Iris pigment epithelial cell (primary cell): ENCODE measurements around the gene FTH1.

Experiments used
- DNase-seq: peaks from one replicate; pipeline ENCODE4 v3.0.0-alpha.2; 2011; ENCODE audit warnings: low read depth

Gene FTH1

DNA sequence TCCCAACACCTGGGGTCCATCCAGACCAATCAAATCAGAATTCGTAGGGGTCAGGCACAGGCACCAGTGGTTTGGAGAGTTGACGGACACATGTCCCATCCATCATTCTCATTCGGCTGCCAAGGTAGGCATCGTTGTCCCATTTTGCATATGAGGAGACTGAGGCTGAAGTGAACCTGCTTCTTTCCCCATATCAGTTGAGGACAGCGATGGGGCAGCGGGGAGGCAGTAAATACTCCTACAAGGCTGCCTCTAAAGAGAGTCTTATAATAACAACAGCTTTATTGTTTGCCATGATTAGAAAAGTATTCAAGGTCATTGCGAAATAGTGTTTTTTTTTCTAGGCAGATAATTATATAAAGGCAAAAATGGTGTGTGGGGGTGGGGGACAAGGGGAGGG is 18.9 kb downstream of the FTH1 start:
- DNase-seq, result no peak

GRCh38 chr11:61947486-61948210 is 19.8 kb downstream of the FTH1 start:
- DNase-seq, result peak; percentile 88

- DNase-seq, result no peak
Measured at GRCh38 chr11:61946894-61947293, 20.5 kb downstream of the FTH1 start.

DNA sequence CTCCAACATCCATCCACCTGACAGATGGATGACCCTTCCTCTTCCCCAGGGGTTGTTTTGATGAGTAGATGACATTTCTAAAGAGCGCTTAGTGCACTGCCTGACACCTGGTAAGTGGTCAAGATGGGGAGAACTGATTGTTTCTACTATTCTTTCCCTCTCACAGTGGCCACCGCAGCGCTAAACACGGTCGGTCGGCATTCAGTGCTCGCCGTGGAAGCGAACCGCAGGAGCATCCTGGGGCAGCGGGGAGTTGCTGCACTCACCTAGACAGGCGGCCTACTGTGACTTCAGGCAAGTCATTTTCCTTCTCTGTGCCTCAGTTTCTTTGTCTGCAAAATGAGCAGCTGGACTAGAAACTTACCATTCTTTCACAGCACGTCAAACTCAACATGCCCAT is 22.2 kb downstream of the FTH1 start:
- no peak for DNase-seq

DNA sequence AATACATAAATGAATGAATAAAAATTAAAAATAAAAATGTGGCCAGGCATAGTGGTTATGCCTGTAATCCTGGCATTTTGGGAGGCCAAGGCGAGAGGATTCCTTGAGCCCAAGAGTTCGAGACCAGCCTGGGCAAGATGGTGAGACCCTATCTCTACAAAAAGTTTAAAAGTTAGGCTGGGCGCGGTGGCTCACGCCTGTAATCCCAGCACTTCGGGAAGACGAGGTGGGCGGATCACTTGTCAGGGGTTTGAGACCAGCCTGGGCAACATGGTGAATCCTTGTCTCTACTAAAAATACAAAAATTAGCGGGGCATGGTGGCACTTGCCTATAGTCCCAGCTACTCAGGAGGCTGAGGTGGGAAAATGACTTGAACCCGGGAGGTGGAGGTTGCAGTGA is 27.0 kb downstream of the FTH1 start:
- DNase-seq, result no peak

GRCh38 chr11:61935861-61936260 is 31.6 kb downstream of the FTH1 start:
- no peak for DNase-seq

DNA sequence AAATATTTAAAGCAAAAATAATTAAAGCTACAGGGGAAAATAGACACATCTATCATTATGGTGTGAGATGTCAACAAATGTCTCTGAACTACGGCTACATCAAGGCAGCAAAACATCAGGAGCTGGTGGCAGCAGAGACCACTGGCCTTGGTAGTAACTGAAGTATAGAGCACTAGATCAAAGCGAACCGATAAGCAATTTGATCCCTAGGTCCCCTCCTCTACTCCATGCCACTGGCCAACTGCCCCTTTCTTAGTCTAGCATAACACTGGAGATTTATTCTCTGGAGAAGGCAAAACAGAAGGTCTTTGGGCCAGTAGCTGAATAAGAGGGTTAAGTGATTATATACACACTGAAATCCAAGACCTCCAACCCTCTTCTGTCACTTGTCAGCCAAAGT is 36.5 kb downstream of the FTH1 start:
- no peak for DNase-seq

- no peak for DNase-seq
Measured at GRCh38 chr11:61928606-61929005, 38.8 kb downstream of the FTH1 start.

DNA sequence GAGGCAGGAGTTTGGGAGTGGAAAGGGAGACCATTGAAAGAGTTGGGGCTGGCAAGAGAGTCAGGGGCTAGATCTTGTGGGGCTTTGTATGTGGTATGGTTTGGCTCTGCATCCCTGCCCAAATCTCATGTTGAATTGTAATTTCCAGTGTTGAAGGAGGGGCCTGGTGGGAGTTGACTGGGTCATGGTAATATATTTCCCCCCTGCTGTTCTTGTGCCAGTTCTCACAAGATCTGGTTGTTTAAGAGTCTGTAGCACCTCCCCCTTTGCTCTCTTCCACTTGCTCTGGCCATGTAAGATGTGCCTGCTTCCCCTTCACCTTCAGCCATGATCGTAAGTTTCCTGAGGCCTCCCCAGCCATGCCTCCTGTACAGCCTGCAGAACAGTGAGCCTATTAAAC is 39.9 kb downstream of the FTH1 start:
- DNase-seq, result no peak

DNA sequence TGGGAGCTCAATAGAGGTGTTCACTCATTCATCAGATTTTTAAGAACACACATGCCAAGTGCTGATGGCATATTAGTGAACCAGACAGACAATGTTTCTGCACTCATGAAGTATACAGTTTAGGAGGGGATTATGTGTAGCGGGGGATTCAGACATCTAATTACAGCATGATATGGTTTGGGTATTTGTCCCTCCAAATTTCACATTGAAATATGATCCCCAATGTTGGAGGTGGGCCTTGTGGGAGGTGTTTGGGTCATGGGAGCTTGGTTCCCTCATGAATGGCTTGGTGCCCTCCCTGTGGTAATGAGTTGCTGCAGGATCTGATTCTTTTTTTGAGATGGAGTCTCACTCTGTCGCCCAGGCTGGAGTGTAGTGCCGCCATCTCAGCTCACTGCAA is 41.2 kb downstream of the FTH1 start:
- DNase-seq, result no peak

GRCh38 chr11:61925736-61926135 is 41.7 kb downstream of the FTH1 start:
- DNase-seq, result no peak

DNA sequence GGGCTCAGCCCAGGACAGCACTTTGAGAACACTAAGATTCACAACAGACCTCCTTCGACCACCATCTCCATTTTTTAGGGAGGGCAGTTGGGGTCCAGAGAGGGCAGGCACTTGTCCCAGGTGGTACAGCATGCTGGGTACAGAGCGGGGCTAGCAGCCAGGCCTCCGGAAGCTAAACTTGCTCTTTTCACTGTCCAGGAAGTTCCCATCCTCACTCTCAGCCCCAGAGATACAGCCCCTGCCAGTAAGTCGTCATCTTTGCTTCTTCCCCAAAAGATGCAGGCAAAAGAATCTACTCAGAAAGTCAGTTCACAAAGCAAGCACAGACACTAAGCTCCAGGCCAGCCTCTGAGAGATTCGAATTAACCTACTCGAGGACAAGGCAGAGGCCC is 43.4 kb downstream of the FTH1 start:
- no peak for DNase-seq

DNA sequence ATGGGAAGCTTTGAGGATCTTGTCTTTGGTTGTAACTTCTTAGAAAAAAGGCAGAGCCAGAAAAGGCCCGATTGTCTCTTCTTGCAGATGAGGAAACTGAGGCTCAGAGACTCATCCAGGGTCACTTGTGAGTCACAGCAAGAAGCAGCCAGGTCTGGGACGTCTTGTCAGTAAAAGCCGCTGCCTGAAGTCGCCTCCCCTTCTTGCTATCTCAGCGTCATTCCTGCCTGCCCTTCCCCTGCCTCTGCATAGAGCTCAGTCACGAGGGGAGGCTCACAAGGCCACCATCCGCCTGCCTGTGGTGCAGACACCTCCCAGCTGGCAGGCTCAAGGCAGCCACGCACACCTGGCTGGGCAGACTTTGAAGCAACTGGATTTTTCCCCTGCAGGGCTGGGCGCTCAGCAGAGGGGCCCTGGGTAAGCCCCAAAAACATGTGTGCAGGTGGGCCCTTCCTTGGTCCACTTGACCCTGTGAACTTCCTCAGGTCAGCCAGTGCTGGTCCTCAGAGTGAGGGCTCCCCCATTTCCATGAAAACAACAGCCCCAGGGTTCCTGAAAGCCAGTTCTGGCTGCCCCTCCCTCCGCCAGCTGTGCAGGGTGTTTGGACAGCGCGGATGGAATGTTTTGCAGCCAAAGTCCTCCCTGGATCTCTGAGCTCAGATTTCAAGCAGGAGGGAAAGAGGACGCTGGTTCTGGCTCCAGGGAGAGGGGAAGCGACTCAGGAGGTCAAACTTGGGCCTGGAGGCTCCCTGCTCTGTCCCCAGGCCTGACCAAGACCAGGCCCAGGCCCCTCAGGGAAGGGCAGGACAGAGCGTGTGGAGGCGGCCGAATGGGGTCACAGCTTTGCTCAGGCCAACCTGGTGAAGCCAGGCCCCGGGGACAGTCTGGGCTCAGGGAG is 44.0 kb downstream of the FTH1 start:
- peak; percentile 56 for DNase-seq

- DNase-seq, result peak; percentile 29
Measured at GRCh38 chr11:61922539-61922938, 44.9 kb downstream of the FTH1 start.

- DNase-seq, result no peak
Measured at GRCh38 chr11:61921446-61921845, 46.0 kb downstream of the FTH1 start.

DNA sequence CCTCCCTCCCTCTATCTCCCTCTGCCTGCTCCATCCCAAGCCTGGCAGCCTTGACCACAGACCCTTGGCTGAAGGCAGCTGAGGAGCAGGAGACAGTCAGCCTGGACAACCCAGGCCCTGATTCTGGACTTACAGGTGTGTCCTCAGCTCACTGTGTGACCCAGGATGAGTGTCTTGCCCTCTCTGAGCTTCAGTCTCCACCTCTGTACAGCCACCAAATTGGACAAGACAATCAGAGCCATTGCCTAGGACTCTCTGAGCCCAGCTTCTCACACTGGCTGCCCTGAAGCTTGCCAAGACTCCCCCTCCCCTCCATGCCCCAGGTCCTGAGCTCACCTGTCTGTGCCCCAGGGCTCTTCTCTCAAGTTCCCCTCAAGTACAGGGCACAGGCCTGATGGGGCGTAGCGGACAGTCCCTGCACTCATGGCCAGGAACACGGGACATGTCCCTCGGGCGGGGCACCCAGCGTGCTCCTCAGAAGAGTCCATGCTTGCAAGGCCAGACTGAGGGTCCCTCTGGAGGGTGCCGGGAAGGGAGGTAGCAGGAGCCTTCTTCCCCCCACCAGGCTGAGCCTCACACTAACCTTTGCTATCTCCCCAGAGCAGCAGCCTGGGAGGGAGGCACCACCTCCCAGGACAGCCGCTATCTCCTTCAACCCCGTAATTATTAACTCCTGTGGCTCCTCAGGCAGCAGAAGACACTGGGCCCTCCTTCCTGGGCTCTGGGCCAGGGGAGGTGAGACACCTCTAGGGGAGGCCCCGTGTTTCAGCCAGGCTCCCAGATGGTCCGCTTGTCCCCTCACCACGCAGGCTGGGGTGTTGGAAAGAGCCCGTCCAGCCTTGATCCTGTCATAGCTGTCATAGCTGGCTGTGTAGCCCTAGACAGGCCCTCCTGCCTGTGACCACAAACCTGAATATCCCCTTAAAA is 47.5 kb downstream of the FTH1 start:
- no peak for DNase-seq

GRCh38 chr11:61918938-61919704 is 48.3 kb downstream of the FTH1 start:
- DNase-seq, result no peak

- no peak for DNase-seq
Measured at GRCh38 chr11:61918251-61918937, 49.0 kb downstream of the FTH1 start.

GRCh38 chr11:61917334-61918109 is 49.9 kb downstream of the FTH1 start, which contains the start of gene RAB3IL1:
TSS of gene RAB3IL1 (minus strand) at chr11:61917566. CDS start at chr11:61917367, 199 bp downstream.
- peak; percentile 11 for DNase-seq

DNA sequence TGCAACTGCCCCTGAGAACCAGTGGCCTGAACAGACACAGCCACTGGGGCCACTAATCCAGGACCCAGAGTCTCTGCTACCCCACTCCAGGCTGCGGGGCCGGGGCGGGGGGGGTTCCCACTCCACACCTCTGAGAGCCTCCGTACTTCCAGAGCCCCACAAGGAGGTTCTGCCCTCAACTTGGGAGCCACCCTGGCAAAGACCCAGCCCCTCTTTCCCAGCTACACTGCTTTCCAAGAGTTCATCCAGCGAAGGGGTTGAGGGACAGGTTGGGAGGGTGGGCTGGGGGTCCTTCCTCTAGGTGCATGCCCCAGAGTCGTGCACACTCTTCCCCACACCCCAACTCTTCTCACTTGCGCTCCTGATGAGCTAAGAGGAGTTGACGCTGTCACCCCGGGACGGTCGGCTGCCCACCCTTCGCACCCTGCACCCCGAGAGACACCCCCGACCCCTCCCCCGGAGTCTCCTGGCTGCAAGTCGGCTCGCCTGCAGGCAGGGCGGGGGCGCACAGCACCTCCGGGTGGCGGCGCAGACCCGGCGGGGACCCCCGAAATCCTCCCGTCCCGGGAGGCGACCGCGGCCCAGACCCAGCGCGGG is 50.6 kb downstream of the FTH1 start:
- DNase-seq, result no peak
